Measurements from ENCODE around the gene ZNF280C. TPM values are rescaled to one million over a fixed set of nuclear protein-coding genes. Genes with fewer than 3 reads are reported as not detected.

Gene ZNF280C
- total RNA-seq, 1 experiment from 2014 or later: 29.6 TPM

DNA sequence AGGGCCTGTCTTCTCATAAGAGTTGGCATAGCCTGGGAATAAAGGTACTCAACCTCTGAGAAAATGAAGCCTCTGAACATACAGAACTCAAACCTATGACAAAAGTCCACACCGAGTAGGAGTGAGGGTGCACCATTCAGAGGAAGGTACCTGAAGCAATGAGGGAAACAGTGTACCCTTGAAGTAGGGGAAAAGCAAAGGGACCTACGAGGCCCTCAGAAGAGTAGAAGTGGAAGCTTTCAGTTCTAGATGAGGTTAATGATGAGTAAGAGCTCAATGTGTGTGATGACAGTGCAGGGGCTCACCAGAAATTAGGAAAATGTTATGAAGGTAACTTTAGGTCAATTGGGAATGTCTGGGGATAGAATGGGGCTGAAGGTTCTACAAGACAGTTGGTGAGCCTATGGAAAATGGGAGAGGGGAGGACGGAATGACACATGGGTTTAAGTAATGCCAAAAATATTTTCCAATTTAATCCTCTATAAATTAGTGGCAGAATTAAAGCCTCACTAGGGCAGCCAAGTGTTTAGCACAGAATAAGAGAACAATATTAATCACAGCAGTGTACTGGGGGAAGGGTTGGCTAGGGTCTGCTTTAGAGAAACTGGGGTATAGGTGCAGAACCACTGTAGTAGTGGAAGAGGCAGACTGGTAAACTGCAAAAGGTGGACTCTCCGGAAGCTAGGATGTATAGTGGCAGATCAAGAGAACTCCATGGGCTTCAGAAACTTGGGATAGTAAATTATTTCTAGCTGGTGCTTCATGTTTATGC lies 57.1 kb downstream of the ZNF280C start:
- H3K4me1 ChIP-seq (ENCODE audit: low read length): no peaks in the 10 kb centered on the region
- DNase-seq: no peak
- H3K27ac ChIP-seq (ENCODE audit: low read length): no peak overlapping the region
- H3K36me3 ChIP-seq (ENCODE audit: insufficient read depth, low read length): peaks cover 16% of the 10 kb centered on the region; the same call in 1 of the 2 replicates
- no peaks in the 10 kb centered on the region for H3K9me3 ChIP-seq (ENCODE audit: low read length)
- no peaks in the 10 kb centered on the region for H3K79me2 ChIP-seq (ENCODE audit: low read length)
- H3K9me2 ChIP-seq (replicated peaks; ENCODE audit: insufficient read depth, low read length): no peaks in the 10 kb centered on the region
- no peak overlapping the region for H3K4me2 ChIP-seq (ENCODE audit: low read depth, low read length, poor library complexity, severe bottlenecking)
- no peaks in the 10 kb centered on the region for H4K20me1 ChIP-seq (ENCODE audit: insufficient read depth, low read depth, low read length)
- no peak overlapping the region for H2AFZ ChIP-seq (ENCODE audit: low read length)
- no peaks in the 10 kb centered on the region for H3K27me3 ChIP-seq (ENCODE audit: low read length)
- H3K4me3 ChIP-seq (ENCODE audit: low read length): no peak overlapping the region
- no peak overlapping the region for H3K9ac ChIP-seq (ENCODE audit: low read length)

DNA sequence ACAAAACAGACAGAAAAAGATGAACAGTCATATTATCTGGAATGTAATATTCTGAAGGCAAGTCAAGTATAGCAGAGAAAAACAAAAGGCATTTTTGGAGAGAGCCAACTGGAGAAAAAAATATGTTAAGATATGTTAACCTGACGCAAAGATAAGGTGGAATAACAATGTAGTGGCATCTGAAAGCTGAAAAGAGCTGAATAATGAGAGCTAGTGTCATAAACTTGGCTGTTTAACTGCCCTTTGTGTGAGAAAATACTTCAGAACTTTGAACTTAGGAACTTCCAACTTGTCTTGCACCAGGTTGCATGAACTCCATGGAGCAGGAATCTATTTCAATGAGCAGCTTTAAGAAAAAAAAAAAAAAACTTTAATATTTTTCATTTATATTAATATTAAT lies 64.1 kb downstream of the ZNF280C start:
- no peaks in the 10 kb centered on the region for H3K27me3 ChIP-seq (ENCODE audit: low read length)
- no peaks in the 10 kb centered on the region for H3K9me2 ChIP-seq (replicated peaks; ENCODE audit: insufficient read depth, low read length)
- no peaks in the 10 kb centered on the region for H3K9me3 ChIP-seq (ENCODE audit: low read length)
- H2AFZ ChIP-seq (ENCODE audit: low read length): no peak overlapping the region
- no peak overlapping the region for H3K4me3 ChIP-seq (ENCODE audit: low read length)
- no peak overlapping the region for H3K9ac ChIP-seq (ENCODE audit: low read length)
- no peak overlapping the region for H3K27ac ChIP-seq (ENCODE audit: low read length)
- no peak for DNase-seq
- peaks cover 9% of the 10 kb centered on the region; the same call in 1 of the 2 replicates for H3K36me3 ChIP-seq (ENCODE audit: insufficient read depth, low read length)
- H3K79me2 ChIP-seq (ENCODE audit: low read length): no peaks in the 10 kb centered on the region
- H4K20me1 ChIP-seq (ENCODE audit: insufficient read depth, low read depth, low read length): no peaks in the 10 kb centered on the region
- H3K4me1 ChIP-seq (ENCODE audit: low read length): no peaks in the 10 kb centered on the region
- no peak overlapping the region for H3K4me2 ChIP-seq (ENCODE audit: low read depth, low read length, poor library complexity, severe bottlenecking)

GRCh38 chrX:130197464-130197863 lies 71.2 kb downstream of the ZNF280C start:
- no peaks in the 10 kb centered on the region for H3K79me2 ChIP-seq (ENCODE audit: low read length)
- no peak overlapping the region for H3K4me3 ChIP-seq (ENCODE audit: low read length)
- no peaks in the 10 kb centered on the region for H4K20me1 ChIP-seq (ENCODE audit: insufficient read depth, low read depth, low read length)
- H3K4me2 ChIP-seq (ENCODE audit: low read depth, low read length, poor library complexity, severe bottlenecking): no peak overlapping the region
- no peak overlapping the region for H2AFZ ChIP-seq (ENCODE audit: low read length)
- H3K36me3 ChIP-seq (ENCODE audit: insufficient read depth, low read length): no peaks in the 10 kb centered on the region; the same call in 1 of the 2 replicates
- H3K9me3 ChIP-seq (ENCODE audit: low read length): no peaks in the 10 kb centered on the region
- H3K9ac ChIP-seq (ENCODE audit: low read length): no peak overlapping the region
- H3K27me3 ChIP-seq (ENCODE audit: low read length): no peaks in the 10 kb centered on the region
- no peaks in the 10 kb centered on the region for H3K9me2 ChIP-seq (replicated peaks; ENCODE audit: insufficient read depth, low read length)
- H3K27ac ChIP-seq (ENCODE audit: low read length): no peak overlapping the region
- no peak for DNase-seq
- no peaks in the 10 kb centered on the region for H3K4me1 ChIP-seq (ENCODE audit: low read length)

GRCh38 chrX:130196466-130196865 lies 72.2 kb downstream of the ZNF280C start:
- H3K36me3 ChIP-seq (ENCODE audit: insufficient read depth, low read length): no peaks in the 10 kb centered on the region; the same call in 1 of the 2 replicates
- H3K9me2 ChIP-seq (replicated peaks; ENCODE audit: insufficient read depth, low read length): no peaks in the 10 kb centered on the region
- H3K4me2 ChIP-seq (ENCODE audit: low read depth, low read length, poor library complexity, severe bottlenecking): no peak overlapping the region
- H3K4me1 ChIP-seq (ENCODE audit: low read length): no peaks in the 10 kb centered on the region
- no peaks in the 10 kb centered on the region for H3K79me2 ChIP-seq (ENCODE audit: low read length)
- no peak overlapping the region for H3K4me3 ChIP-seq (ENCODE audit: low read length)
- H3K9me3 ChIP-seq (ENCODE audit: low read length): no peaks in the 10 kb centered on the region
- DNase-seq: no peak
- H3K27ac ChIP-seq (ENCODE audit: low read length): no peak overlapping the region
- H3K27me3 ChIP-seq (ENCODE audit: low read length): no peaks in the 10 kb centered on the region
- no peak overlapping the region for H2AFZ ChIP-seq (ENCODE audit: low read length)
- H4K20me1 ChIP-seq (ENCODE audit: insufficient read depth, low read depth, low read length): no peaks in the 10 kb centered on the region
- no peak overlapping the region for H3K9ac ChIP-seq (ENCODE audit: low read length)

- no peaks in the 10 kb centered on the region for H3K79me2 ChIP-seq (ENCODE audit: low read length)
- H3K27me3 ChIP-seq (ENCODE audit: low read length): no peaks in the 10 kb centered on the region
- H3K27ac ChIP-seq (ENCODE audit: low read length): no peak overlapping the region
- H3K4me3 ChIP-seq (ENCODE audit: low read length): no peak overlapping the region
- no peak overlapping the region for H3K4me2 ChIP-seq (ENCODE audit: low read depth, low read length, poor library complexity, severe bottlenecking)
- DNase-seq: no peak
- H3K36me3 ChIP-seq (ENCODE audit: insufficient read depth, low read length): no peaks in the 10 kb centered on the region
- no peak overlapping the region for H3K9ac ChIP-seq (ENCODE audit: low read length)
- H4K20me1 ChIP-seq (ENCODE audit: insufficient read depth, low read depth, low read length): no peaks in the 10 kb centered on the region
- H3K4me1 ChIP-seq (ENCODE audit: low read length): no peaks in the 10 kb centered on the region
- H2AFZ ChIP-seq (ENCODE audit: low read length): no peak overlapping the region
- H3K9me2 ChIP-seq (replicated peaks; ENCODE audit: insufficient read depth, low read length): no peaks in the 10 kb centered on the region
- H3K9me3 ChIP-seq (ENCODE audit: low read length): no peaks in the 10 kb centered on the region
These were observed 77.9 kb downstream of the ZNF280C start for GRCh38 chrX:130190801-130191200.

GRCh38 chrX:130186651-130187050 lies 82.0 kb downstream of the ZNF280C start:
- Histone ChIP-seq H3K9ac (ENCODE audit: low read length) (no peak overlapping the region), H3K27ac (ENCODE audit: low read length) (no peak overlapping the region), H3K9me3 (ENCODE audit: low read length) (no peaks in the 10 kb centered on the region), H3K27me3 (ENCODE audit: low read length) (no peaks in the 10 kb centered on the region), H3K9me2 (replicated peaks; ENCODE audit: insufficient read depth, low read length) (no peaks in the 10 kb centered on the region), H3K4me2 (ENCODE audit: low read depth, low read length, poor library complexity, severe bottlenecking) (no peak overlapping the region), H3K4me1 (ENCODE audit: low read length) (no peaks in the 10 kb centered on the region), H3K4me3 (ENCODE audit: low read length) (no peak overlapping the region), H3K36me3 (ENCODE audit: insufficient read depth, low read length) (no peaks in the 10 kb centered on the region; the same call in 1 of the 2 replicates), H2AFZ (ENCODE audit: low read length) (no peak overlapping the region), H4K20me1 (ENCODE audit: insufficient read depth, low read depth, low read length) (no peaks in the 10 kb centered on the region), H3K79me2 (ENCODE audit: low read length) (no peaks in the 10 kb centered on the region)
- DNase-seq: no peak

- no peak for DNase-seq
- Histone ChIP-seq H3K9ac (ENCODE audit: low read length) (no peak overlapping the region), H3K9me2 (replicated peaks; ENCODE audit: insufficient read depth, low read length) (no peaks in the 10 kb centered on the region), H4K20me1 (ENCODE audit: insufficient read depth, low read depth, low read length) (no peaks in the 10 kb centered on the region), H3K27ac (ENCODE audit: low read length) (no peak overlapping the region), H2AFZ (ENCODE audit: low read length) (no peak overlapping the region), H3K36me3 (ENCODE audit: insufficient read depth, low read length) (no peaks in the 10 kb centered on the region; the same call in 1 of the 2 replicates), H3K4me1 (ENCODE audit: low read length) (peaks cover 4% of the 10 kb centered on the region; the same call in 1 of the 2 replicates), H3K4me3 (ENCODE audit: low read length) (no peak overlapping the region), H3K27me3 (ENCODE audit: low read length) (no peaks in the 10 kb centered on the region), H3K79me2 (ENCODE audit: low read length) (no peaks in the 10 kb centered on the region), H3K9me3 (ENCODE audit: low read length) (no peaks in the 10 kb centered on the region), H3K4me2 (ENCODE audit: low read depth, low read length, poor library complexity, severe bottlenecking) (no peak overlapping the region)
These were observed 83.8 kb downstream of the ZNF280C start for GRCh38 chrX:130184857-130185256.

- Histone ChIP-seq H3K4me1 (ENCODE audit: low read length) (peaks cover 4% of the 10 kb centered on the region; the same call in 1 of the 2 replicates), H2AFZ (ENCODE audit: low read length) (no peak overlapping the region), H3K4me3 (ENCODE audit: low read length) (no peak overlapping the region), H3K79me2 (ENCODE audit: low read length) (no peaks in the 10 kb centered on the region), H3K9me2 (replicated peaks; ENCODE audit: insufficient read depth, low read length) (no peaks in the 10 kb centered on the region), H3K4me2 (ENCODE audit: low read depth, low read length, poor library complexity, severe bottlenecking) (no peak overlapping the region), H3K27me3 (ENCODE audit: low read length) (no peaks in the 10 kb centered on the region), H3K27ac (ENCODE audit: low read length) (no peak overlapping the region), H4K20me1 (ENCODE audit: insufficient read depth, low read depth, low read length) (no peaks in the 10 kb centered on the region), H3K9me3 (ENCODE audit: low read length) (no peaks in the 10 kb centered on the region), H3K36me3 (ENCODE audit: insufficient read depth, low read length) (no peaks in the 10 kb centered on the region; the same call in 1 of the 2 replicates), H3K9ac (ENCODE audit: low read length) (no peak overlapping the region)
- no peak for DNase-seq
These were observed 84.5 kb downstream of the ZNF280C start for GRCh38 chrX:130184168-130184567.
